H9 (cell line): Measurements from ENCODE around the gene KIRREL3. TPM values are rescaled to one million over a fixed set of nuclear protein-coding genes. Genes with fewer than 3 reads are reported as not detected.

ENCODE experiments used
- DNase-seq: peaks from one replicate; pipeline ENCODE4 v3.0.0-alpha.2; 2017
- H2AFZ ChIP-seq: one replicate; pipeline ENCODE4 v1.6.1; 2013; ENCODE audit warnings: mild to moderate bottlenecking, low read length, control low read depth, moderate library complexity
- H2AK5ac ChIP-seq: 2 replicates; pipeline ENCODE4 v1.6.1; 2013; ENCODE audit warnings: low read length, control low read depth, mixed read lengths; ENCODE audit not compliant: insufficient read length
- H2BK120ac ChIP-seq: one replicate; pipeline ENCODE4 v1.6.1; 2013; ENCODE audit warnings: low read depth, mild to moderate bottlenecking, low read length, control low read depth, inconsistent platforms; ENCODE audit not compliant: poor library complexity, severe bottlenecking
- H2BK12ac ChIP-seq: 2 replicates; pipeline ENCODE4 v1.6.1; 2013; ENCODE audit warnings: low read length, control low read depth, mixed read lengths, low read depth; ENCODE audit not compliant: insufficient read length
- H2BK15ac ChIP-seq: 2 replicates; pipeline ENCODE4 v1.6.1; 2013; ENCODE audit warnings: low read depth, low read length, control low read depth
- H2BK20ac ChIP-seq: one replicate; pipeline ENCODE4 v1.6.1; 2013; ENCODE audit warnings: low read depth, mild to moderate bottlenecking, low read length, control low read depth, inconsistent platforms; ENCODE audit not compliant: poor library complexity, severe bottlenecking
- H2BK5ac ChIP-seq: 2 replicates; pipeline ENCODE4 v1.6.1; 2013; ENCODE audit warnings: low read length, control low read depth, mixed read lengths; ENCODE audit not compliant: insufficient read length
- H3K14ac ChIP-seq: 2 replicates; pipeline ENCODE4 v1.6.1; 2013; ENCODE audit warnings: low read length, control low read depth; ENCODE audit not compliant: insufficient read depth
- H3K18ac ChIP-seq: 2 replicates; pipeline ENCODE4 v1.6.1; 2013; ENCODE audit warnings: low read depth, mild to moderate bottlenecking, mixed read lengths, low read length, control low read depth; ENCODE audit not compliant: insufficient read length
- H3K23ac ChIP-seq: 2 replicates; pipeline ENCODE4 v1.6.1; 2013; ENCODE audit warnings: low read length, control low read depth, mixed read lengths, low read depth; ENCODE audit not compliant: insufficient read length
- H3K23me2 ChIP-seq: 2 replicates; pipeline ENCODE4 v1.6.1; 2013; ENCODE audit warnings: low read depth, mild to moderate bottlenecking, mixed read lengths, low read length, control low read depth; ENCODE audit not compliant: insufficient read length, poor library complexity, severe bottlenecking
- H3K27ac ChIP-seq: 2 replicates; pipeline ENCODE4 v1.5.1; 2013; ENCODE audit warnings: low read length, control low read depth, mixed read lengths, low read depth; ENCODE audit not compliant: insufficient read length
- H3K27me3 ChIP-seq: 2 replicates; pipeline ENCODE4 v1.6.1; 2013; ENCODE audit warnings: low read length, control low read depth, inconsistent platforms; ENCODE audit not compliant: insufficient read depth
- H3K4ac ChIP-seq: 2 replicates; pipeline ENCODE4 v1.6.1; 2013; ENCODE audit warnings: low read depth, mild to moderate bottlenecking, control low read depth, inconsistent platforms, low read length, moderate library complexity
- H3K4me1 ChIP-seq: 2 replicates; pipeline ENCODE4 v1.6.1; 2013; ENCODE audit warnings: low read length, control low read depth, inconsistent platforms; ENCODE audit not compliant: insufficient read depth
- H3K4me2 ChIP-seq: 2 replicates; pipeline ENCODE4 v1.6.1; 2013; ENCODE audit warnings: low read length, control low read depth, mixed read lengths; ENCODE audit not compliant: insufficient read length, insufficient read depth
- H3K56ac ChIP-seq: 2 replicates; pipeline ENCODE4 v1.6.1; 2013; ENCODE audit warnings: low read depth, mild to moderate bottlenecking, mixed read lengths, low read length, control low read depth; ENCODE audit not compliant: insufficient read length
- H3K79me1 ChIP-seq: 2 replicates; pipeline ENCODE4 v1.6.1; 2013; ENCODE audit warnings: low read depth, mild to moderate bottlenecking, moderate library complexity, low read length, control low read depth, inconsistent platforms; ENCODE audit not compliant: insufficient read depth, poor library complexity, severe bottlenecking
- H3K79me2 ChIP-seq: 2 replicates; pipeline ENCODE4 v1.6.1; 2013; ENCODE audit warnings: low read length, control low read depth, inconsistent platforms; ENCODE audit not compliant: insufficient read depth
- H3K9ac ChIP-seq: 2 replicates; pipeline ENCODE4 v1.6.1; 2013; ENCODE audit warnings: low read length, control low read depth, mixed read lengths; ENCODE audit not compliant: insufficient read length; ENCODE audit errors: extremely low read depth
- H3K9me3 ChIP-seq: one replicate; pipeline ENCODE4 v1.6.1; 2013; ENCODE audit warnings: low read depth, low read length, inconsistent platforms; ENCODE audit not compliant: control insufficient read depth
- H3T11ph ChIP-seq: one replicate; pipeline ENCODE4 v1.6.1; 2013; ENCODE audit warnings: mild to moderate bottlenecking, low read length, control low read depth, inconsistent platforms
- H4K20me1 ChIP-seq: one replicate; pipeline ENCODE4 v1.6.1; 2013; ENCODE audit not compliant: control insufficient read depth, insufficient read length, insufficient read depth
- H4K5ac ChIP-seq: 2 replicates; pipeline ENCODE4 v1.6.1; 2013; ENCODE audit warnings: low read depth, mild to moderate bottlenecking, mixed read lengths, low read length, control low read depth; ENCODE audit not compliant: insufficient read length
- H4K8ac ChIP-seq: replicated peaks from 2 replicates; pipeline ENCODE4 v1.6.1; 2013; ENCODE audit warnings: low read length, control low read depth, mixed read lengths, low read depth; ENCODE audit not compliant: insufficient read length
- H4K91ac ChIP-seq: 2 replicates; pipeline ENCODE4 v1.6.1; 2013; ENCODE audit warnings: low read depth, mild to moderate bottlenecking, moderate library complexity, mixed read lengths, low read length, control low read depth; ENCODE audit not compliant: insufficient read length
- H3K27ac Mint-ChIP-seq, 3 experiments: 2 replicates in 2 of 3; 3 replicates in 1 of 3; pipeline ENCODE4 v1.8.0; 2020 to 2021; ENCODE audit warnings: mixed read lengths in 3 of 3, mild to moderate bottlenecking in 1 of 3, moderate library complexity in 1 of 3
- H3K27me3 Mint-ChIP-seq: 2 replicates; pipeline ENCODE4 v1.8.0; 2021; ENCODE audit warnings: low read depth, mild to moderate bottlenecking, moderate library complexity, mixed read lengths
- H3K36me3 Mint-ChIP-seq, 3 experiments: 2 replicates in 2 of 3; 3 replicates in 1 of 3; pipeline ENCODE4 v1.8.0; 2020 to 2021; ENCODE audit warnings: low read depth in 3 of 3, mixed read lengths in 3 of 3; ENCODE audit not compliant: insufficient read depth in 1 of 3
- H3K4me1 Mint-ChIP-seq, 2 experiments: 2 replicates each; pipeline ENCODE4 v1.8.0; 2020; ENCODE audit warnings: mixed read lengths in 2 of 2
- H3K4me3 Mint-ChIP-seq, 2 experiments: 2 replicates in 1 of 2; 3 replicates in 1 of 2; pipeline ENCODE4 v1.8.0; 2020 to 2021; ENCODE audit warnings: mild to moderate bottlenecking in 2 of 2, mixed read lengths in 2 of 2, moderate library complexity in 1 of 2
- H3K9me3 Mint-ChIP-seq, 2 experiments: 2 replicates in 1 of 2; 3 replicates in 1 of 2; pipeline ENCODE4 v1.8.0; 2020; ENCODE audit warnings: mild to moderate bottlenecking in 2 of 2, mixed read lengths in 2 of 2, moderate library complexity in 1 of 2
- CTCF ChIP-seq: fragments of 200-600 bp; sonication (generic); conservative IDR thresholded peaks from 3 replicates; pipeline ENCODE4 v1.8.0; 2021; ENCODE audit warnings: antibody characterized with exemption, mild to moderate bottlenecking
- WGBS: extraction: QIAGEN DNeasy Blood & Tissue Kit; methylation state at CpG from one replicate; pipeline ENCODE4 v1.1.7; 2013; ENCODE audit warnings: missing lambda C conversion rate, low lambda C conversion rate, mixed read lengths; ENCODE audit not compliant: insufficient read length; ENCODE audit errors: extremely low coverage; 5-methylcytosine and 5-hydroxymethylcytosine counted together
- total RNA-seq: library from RNA; stranded (reverse); gene quantifications from 2 replicates; pipeline ENCODE4 v1.2.1, GENCODE V29; 2021

The KIRREL3 gene
- total RNA-seq, 1 experiment from 2014 or later: 0.17 TPM

GRCh38 chr11:126545057-126545555, 455.5 kb downstream of the KIRREL3 start:
- no peak for TF ChIP-seq CTCF

More at GRCh38 chr11:126545057-126545555, 455.5 kb downstream of the KIRREL3 start:
- Histone ChIP-seq H3K14ac (no peak overlapping the region), H3K18ac (no peak overlapping the region), H2BK15ac (no peak overlapping the region), H3K56ac (no peak overlapping the region), H4K8ac (no peak overlapping the region), H2AFZ (no peak overlapping the region), H4K91ac (no peak overlapping the region), H3K23me2 (peaks cover 3% of the 10 kb centered on the region), H3K4me2 (no peak overlapping the region), H3K27me3 (no peaks in the 10 kb centered on the region), H3K79me2 (no peaks in the 10 kb centered on the region), H4K20me1 (no peaks in the 10 kb centered on the region), H2BK12ac (no peak overlapping the region), H3K23ac (no peak overlapping the region), H3K27ac (no peak overlapping the region), H2AK5ac (no peak overlapping the region), H3K9me3 (no peaks in the 10 kb centered on the region), H3K79me1 (no peaks in the 10 kb centered on the region), H3K9ac (no peak overlapping the region), H3K4ac (no peak overlapping the region), H3T11ph (no peak overlapping the region), H2BK5ac (no peak overlapping the region), H3K4me1 (no peaks in the 10 kb centered on the region; the same call in 1 of the 2 replicates), H4K5ac (no peak overlapping the region), H2BK120ac (no peak overlapping the region), H2BK20ac (no peak overlapping the region)
- Mint-ChIP-seq H3K27ac (peak overlapping the region in 1 of 3 experiments; percentile 81; a peak in 2 of 7 replicates), H3K36me3 (no peaks in the 10 kb centered on the region), H3K4me1 (peaks cover 24 to 40% of the 10 kb centered on the region in 2 experiments), H3K4me3 (no peak overlapping the region), H3K9me3 (no peaks in the 10 kb centered on the region; a peak in 1 of 5 replicates), H3K27me3 (no peaks in the 10 kb centered on the region; the same call in 1 of the 2 replicates)
- no CpG with 5 or more reads among the region's 8 CpGs for WGBS
- DNase-seq: no peak
